Gastroesophageal sphincter (tissue), 3 donors: ENCODE measurements around the gene TAPBP.

Experiments
- CTCF ChIP-seq, 4 experiments: fragments of 200-600 bp in 2 of 4; fragments of 450-650 bp in 2 of 4; sonication (generic) in 1 of 4; IDR thresholded peaks; one replicate each; pipeline ENCODE4 v1.5.1; 2017 to 2019; ENCODE audit warnings: antibody characterized with exemption in 4 of 4, mild to moderate bottlenecking in 2 of 4, moderate library complexity in 2 of 4
- EP300 ChIP-seq: sonication (generic); formaldehyde crosslinking; IDR thresholded peaks from one replicate; pipeline ENCODE4 v1.6.1; 2017; ENCODE audit warnings: antibody characterized with exemption, mild to moderate bottlenecking
- POLR2A ChIP-seq, 2 donors: fragments of 450-650 bp; IDR thresholded peaks; one replicate each; pipeline ENCODE4 v1.6.1; 2017; ENCODE audit warnings: antibody characterized with exemption in 2 of 2, mild to moderate bottlenecking in 2 of 2, moderate library complexity in 1 of 2
- POLR2AphosphoS5 ChIP-seq: sonication (generic); formaldehyde crosslinking; IDR thresholded peaks from one replicate; pipeline ENCODE4 v1.6.1; 2017; ENCODE audit warnings: antibody characterized with exemption

GRCh38 chr6:33276581-33276863 lies 37.4 kb downstream of the TAPBP start:
- TF ChIP-seq CTCF (IDR thresholded peaks at IDR 0.05) (no peak), POLR2A (IDR thresholded peaks at IDR 0.05) (no peak), EP300 (no peak), POLR2AphosphoS5 (no peak)
